ENCODE results near the gene SHISA8.

SHISA8 gene

DNA sequence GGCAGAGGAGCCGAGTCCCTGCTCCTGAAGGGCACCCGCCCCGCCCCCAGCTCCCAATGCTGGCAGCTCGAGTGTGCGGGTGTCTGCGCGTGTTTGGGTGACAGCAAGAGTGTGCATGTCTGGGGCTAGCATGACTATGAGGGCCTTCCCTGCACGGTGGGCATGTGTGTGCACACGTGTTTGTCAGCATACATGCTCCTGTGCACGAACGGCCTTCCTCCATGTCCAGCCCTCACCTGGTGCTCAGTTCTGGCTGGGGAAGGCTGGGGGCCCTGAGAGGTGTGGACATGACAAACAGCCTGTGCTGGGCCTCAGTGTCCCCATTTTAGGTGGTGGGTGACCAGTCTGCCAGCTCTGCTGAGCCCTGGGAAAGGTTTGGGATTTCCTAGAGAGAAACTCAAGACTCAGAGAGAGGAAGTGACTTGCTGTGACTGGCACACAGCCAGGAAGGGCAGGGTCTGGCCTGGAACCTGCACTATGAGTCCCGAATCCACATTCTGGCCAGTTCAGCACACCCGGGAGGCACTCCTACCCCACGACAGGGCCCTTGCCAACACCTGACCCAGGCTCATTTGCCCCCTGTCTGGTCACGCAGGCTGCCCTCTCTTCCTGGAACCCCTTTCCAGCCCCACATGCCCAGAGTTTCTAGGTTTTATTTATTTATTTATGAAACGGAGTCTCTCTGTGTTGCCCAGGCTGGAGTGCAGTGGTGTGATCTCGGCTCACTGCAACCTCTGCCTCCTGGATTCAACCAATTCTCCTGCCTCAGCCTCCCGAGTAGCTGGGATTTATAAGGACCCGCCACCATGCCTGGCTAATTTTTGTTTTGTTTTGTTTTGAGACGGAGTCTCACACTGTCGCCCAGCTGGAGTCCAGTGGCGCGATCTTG, 3.3 kb upstream of the SHISA8 start:
- Histone ChIP-seq H3K27me3 (ENCODE audit: insufficient read depth, insufficient read length) (peaks cover 66% of the 10 kb centered on the region), H3K9ac (ENCODE audit: insufficient read length, low read depth) (no peak overlapping the region), H3K4me3 (ENCODE audit: insufficient read length, low read depth) (no peak overlapping the region), H3K9me3 (ENCODE audit: insufficient read depth, low read length) (no peaks in the 10 kb centered on the region), H3K36me3 (ENCODE audit: insufficient read depth, insufficient read length, low read length) (no peaks in the 10 kb centered on the region), H3K4me1 (ENCODE audit: insufficient read depth, insufficient read length) (peaks cover 3% of the 10 kb centered on the region)
- TF ChIP-seq SUZ12 (IDR thresholded peaks at IDR 0.05; ENCODE audit: extremely low read depth, insufficient read depth, insufficient read length) (no peak), YY1 (IDR thresholded peaks at IDR 0.05; ENCODE audit: insufficient read depth, insufficient read length) (no peak), ZNF274 (IDR thresholded peaks at IDR 0.05; ENCODE audit: low read depth, low read length) (no peak)
- no peak for DNase-seq (ENCODE audit: low read depth, low spot score)

DNA sequence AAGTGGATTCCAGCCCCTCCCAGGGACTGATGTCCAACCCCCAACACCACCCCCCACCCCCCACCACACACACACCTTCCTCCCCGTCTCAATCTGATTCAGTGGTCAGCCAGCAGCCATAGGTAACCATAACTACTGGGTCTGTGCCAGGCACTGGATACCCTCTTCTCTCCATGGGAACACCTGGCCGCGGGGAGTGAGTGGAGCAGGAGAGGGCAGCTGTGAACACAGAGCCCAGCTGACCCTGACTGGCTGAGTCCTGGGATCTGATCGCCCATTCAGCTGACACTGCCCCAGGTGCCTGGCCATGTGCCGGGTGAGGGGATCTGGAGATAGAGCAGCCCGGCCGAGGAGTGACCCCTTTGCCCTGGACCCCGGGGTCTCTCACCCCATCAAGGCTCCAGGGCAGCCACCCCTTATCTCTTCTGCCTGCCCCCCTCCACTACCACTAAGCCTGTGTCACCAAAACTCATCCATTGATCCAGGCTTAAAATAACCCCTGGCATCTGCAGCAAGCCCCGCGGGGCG, 2.6 kb upstream of the SHISA8 start:
- no peak for DNase-seq (ENCODE audit: low read depth, low spot score)
- peaks cover 3% of the 10 kb centered on the region for H3K4me1 ChIP-seq (ENCODE audit: insufficient read depth, insufficient read length)
- H3K27me3 ChIP-seq (ENCODE audit: insufficient read depth, insufficient read length), result peaks cover 68% of the 10 kb centered on the region

GRCh38 chr22:41916745-41917358, 2.0 kb upstream of the SHISA8 start:
- Histone ChIP-seq H3K9me3 (ENCODE audit: insufficient read depth, low read length) (no peaks in the 10 kb centered on the region), H3K4me3 (ENCODE audit: insufficient read length, low read depth) (no peak overlapping the region), H3K36me3 (ENCODE audit: insufficient read depth, insufficient read length, low read length) (no peaks in the 10 kb centered on the region), H3K9ac (ENCODE audit: insufficient read length, low read depth) (no peak overlapping the region), H3K4me1 (ENCODE audit: insufficient read depth, insufficient read length) (peaks cover 7% of the 10 kb centered on the region), H3K27me3 (ENCODE audit: insufficient read depth, insufficient read length) (peaks cover 74% of the 10 kb centered on the region)
- no peak for DNase-seq (ENCODE audit: low read depth, low spot score)
- TF ChIP-seq SUZ12 (IDR thresholded peaks at IDR 0.05; ENCODE audit: extremely low read depth, insufficient read depth, insufficient read length) (no peak), ZNF274 (IDR thresholded peaks at IDR 0.05; ENCODE audit: low read depth, low read length) (no peak), YY1 (IDR thresholded peaks at IDR 0.05; ENCODE audit: insufficient read depth, insufficient read length) (no peak)

More for the DNA sequence above, 2.6 kb upstream of the SHISA8 start:
- TF ChIP-seq SUZ12 (IDR thresholded peaks at IDR 0.05; ENCODE audit: extremely low read depth, insufficient read depth, insufficient read length) (no peak), ZNF274 (IDR thresholded peaks at IDR 0.05; ENCODE audit: low read depth, low read length) (no peak), YY1 (IDR thresholded peaks at IDR 0.05; ENCODE audit: insufficient read depth, insufficient read length) (no peak)
- H3K36me3 ChIP-seq (ENCODE audit: insufficient read depth, insufficient read length, low read length), result no peaks in the 10 kb centered on the region
- H3K4me3 ChIP-seq (ENCODE audit: insufficient read length, low read depth), result no peak overlapping the region
- no peak overlapping the region for H3K9ac ChIP-seq (ENCODE audit: insufficient read length, low read depth)
- no peaks in the 10 kb centered on the region for H3K9me3 ChIP-seq (ENCODE audit: insufficient read depth, low read length)

- no peaks in the 10 kb centered on the region for H3K36me3 ChIP-seq (ENCODE audit: insufficient read depth, insufficient read length, low read length)
- peaks cover 7% of the 10 kb centered on the region for H3K4me1 ChIP-seq (ENCODE audit: insufficient read depth, insufficient read length)
- peaks cover 83% of the 10 kb centered on the region for H3K27me3 ChIP-seq (ENCODE audit: insufficient read depth, insufficient read length)
- H3K4me3 ChIP-seq (ENCODE audit: insufficient read length, low read depth), result no peak overlapping the region
- H3K9me3 ChIP-seq (ENCODE audit: insufficient read depth, low read length), result no peaks in the 10 kb centered on the region
- H3K9ac ChIP-seq (ENCODE audit: insufficient read length, low read depth), result no peak overlapping the region
- DNase-seq (ENCODE audit: low read depth, low spot score), result no peak
- TF ChIP-seq ZNF274 (IDR thresholded peaks at IDR 0.05; ENCODE audit: low read depth, low read length), result no peak
- no peak for TF ChIP-seq SUZ12 (IDR thresholded peaks at IDR 0.05; ENCODE audit: extremely low read depth, insufficient read depth, insufficient read length)
- no peak for TF ChIP-seq YY1 (IDR thresholded peaks at IDR 0.05; ENCODE audit: insufficient read depth, insufficient read length)
Measured at GRCh38 chr22:41915786-41916493, 1.1 kb upstream of the SHISA8 start.

DNA sequence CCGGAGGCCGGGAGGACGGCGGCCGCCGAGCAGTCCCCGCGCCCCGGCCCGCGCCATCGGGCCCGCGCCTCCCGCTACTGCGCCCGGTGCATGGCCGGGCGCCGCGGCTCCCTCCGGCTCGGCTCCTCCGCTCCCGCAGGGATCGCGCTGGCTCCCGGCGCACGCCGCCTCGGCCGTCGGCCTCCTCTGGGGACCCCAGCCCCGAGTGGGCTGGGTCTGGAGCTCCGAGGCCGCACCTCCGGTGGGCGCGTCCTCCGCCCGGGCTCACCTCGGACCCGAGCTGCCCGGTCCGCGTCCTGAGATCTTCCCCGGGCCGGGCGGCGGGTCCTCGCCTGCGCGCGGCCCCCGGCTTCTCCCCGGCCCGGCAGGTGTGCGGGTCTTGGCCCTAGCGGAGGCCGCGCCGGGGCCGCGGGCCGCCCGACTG, 251 bp downstream of the SHISA8 start:
- H3K27me3 ChIP-seq (ENCODE audit: insufficient read depth, insufficient read length), result peaks cover 91% of the 10 kb centered on the region
- peaks cover 9% of the 10 kb centered on the region for H3K4me1 ChIP-seq (ENCODE audit: insufficient read depth, insufficient read length)
- no peaks in the 10 kb centered on the region for H3K9me3 ChIP-seq (ENCODE audit: insufficient read depth, low read length)
- peak overlapping the region; percentile 61 for H3K9ac ChIP-seq (ENCODE audit: insufficient read length, low read depth)
- no peaks in the 10 kb centered on the region for H3K36me3 ChIP-seq (ENCODE audit: insufficient read depth, insufficient read length, low read length)
- no peak for DNase-seq (ENCODE audit: low read depth, low spot score)
- H3K4me3 ChIP-seq (ENCODE audit: insufficient read length, low read depth), result peak overlapping the region; percentile 34
- TF ChIP-seq SUZ12 (IDR thresholded peaks at IDR 0.05; ENCODE audit: extremely low read depth, insufficient read depth, insufficient read length) (no peak), YY1 (IDR thresholded peaks at IDR 0.05; ENCODE audit: insufficient read depth, insufficient read length) (no peak), ZNF274 (IDR thresholded peaks at IDR 0.05; ENCODE audit: low read depth, low read length) (no peak)

- no peak overlapping the region for H3K9ac ChIP-seq (ENCODE audit: insufficient read length, low read depth)
- TF ChIP-seq YY1 (IDR thresholded peaks at IDR 0.05; ENCODE audit: insufficient read depth, insufficient read length) (no peak), SUZ12 (IDR thresholded peaks at IDR 0.05; ENCODE audit: extremely low read depth, insufficient read depth, insufficient read length) (peak; percentile 49)
- no peaks in the 10 kb centered on the region for H3K9me3 ChIP-seq (ENCODE audit: insufficient read depth, low read length)
- H3K36me3 ChIP-seq (ENCODE audit: insufficient read depth, insufficient read length, low read length), result no peaks in the 10 kb centered on the region
- no peak for DNase-seq (ENCODE audit: low read depth, low spot score)
- H3K27me3 ChIP-seq (ENCODE audit: insufficient read depth, insufficient read length), result peaks cover 85% of the 10 kb centered on the region
- peak overlapping the region; percentile 34 for H3K4me3 ChIP-seq (ENCODE audit: insufficient read length, low read depth)
- peaks cover 15% of the 10 kb centered on the region for H3K4me1 ChIP-seq (ENCODE audit: insufficient read depth, insufficient read length)
Measured at GRCh38 chr22:41913842-41914534, 886 bp downstream of the SHISA8 start.
